Right lobe of liver (tissue), 4 donors: ENCODE results near the gene IL1RAP.

Source experiments
- POLR2A ChIP-seq: fragments of 450-650 bp; IDR thresholded peaks from one replicate; pipeline ENCODE4 v1.6.1; 2017; ENCODE audit warnings: antibody characterized with exemption, mild to moderate bottlenecking
- TF ChIP-seq, protein P1 (sequence below), 4 donors: fragments of 200-600 bp in 3 of 4; fragments of 450-650 bp in 1 of 4; IDR thresholded peaks; one replicate each; pipeline versions ENCODE4 v1.5.1 to v1.8.0; 2016 to 2022; ENCODE audit warnings: antibody characterized with exemption in 4 of 4, mild to moderate bottlenecking in 2 of 4
- donor health status: DM: no; HTN: no; CAD: no.
- donor health status: DM: no; HTN: no; CAD: no.
- donor health status: DM: no; HTN: yes; CAD: no.

GRCh38 chr3:190568036-190568435 is 54.2 kb downstream of the IL1RAP start:
- TF ChIP-seq POLR2A: no peak
- TF ChIP-seq, protein P1, sequence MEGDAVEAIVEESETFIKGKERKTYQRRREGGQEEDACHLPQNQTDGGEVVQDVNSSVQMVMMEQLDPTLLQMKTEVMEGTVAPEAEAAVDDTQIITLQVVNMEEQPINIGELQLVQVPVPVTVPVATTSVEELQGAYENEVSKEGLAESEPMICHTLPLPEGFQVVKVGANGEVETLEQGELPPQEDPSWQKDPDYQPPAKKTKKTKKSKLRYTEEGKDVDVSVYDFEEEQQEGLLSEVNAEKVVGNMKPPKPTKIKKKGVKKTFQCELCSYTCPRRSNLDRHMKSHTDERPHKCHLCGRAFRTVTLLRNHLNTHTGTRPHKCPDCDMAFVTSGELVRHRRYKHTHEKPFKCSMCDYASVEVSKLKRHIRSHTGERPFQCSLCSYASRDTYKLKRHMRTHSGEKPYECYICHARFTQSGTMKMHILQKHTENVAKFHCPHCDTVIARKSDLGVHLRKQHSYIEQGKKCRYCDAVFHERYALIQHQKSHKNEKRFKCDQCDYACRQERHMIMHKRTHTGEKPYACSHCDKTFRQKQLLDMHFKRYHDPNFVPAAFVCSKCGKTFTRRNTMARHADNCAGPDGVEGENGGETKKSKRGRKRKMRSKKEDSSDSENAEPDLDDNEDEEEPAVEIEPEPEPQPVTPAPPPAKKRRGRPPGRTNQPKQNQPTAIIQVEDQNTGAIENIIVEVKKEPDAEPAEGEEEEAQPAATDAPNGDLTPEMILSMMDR (IDR thresholded peaks at IDR 0.05): no peak
